Measurements from ENCODE around the gene MAP6D1. TPM values are rescaled to one million over a fixed set of nuclear protein-coding genes. Genes with fewer than 3 reads are reported as not detected.

MAP6D1 gene
- total RNA-seq, 1 donor from 2014 or later: 0.48 TPM

Other genes starting within 250 kb of the MAP6D1 start
- 28.9 TPM for gene KLHL24, start 190.0 kb downstream of the MAP6D1 start, total RNA-seq
- 21.4 TPM for gene YEATS2, start 127.8 kb downstream of the MAP6D1 start, total RNA-seq
- gene PARL, start 59.3 kb upstream of the MAP6D1 start, total RNA-seq: 62.5 TPM
- 24.2 TPM for gene ABCC5, start 192.3 kb upstream of the MAP6D1 start, total RNA-seq
- gene HTR3D, start 206.2 kb upstream of the MAP6D1 start, total RNA-seq: not detected
- gene HTR3C, start 227.5 kb upstream of the MAP6D1 start, total RNA-seq: not detected